GM12874 (cell line): Measurements from ENCODE around the gene MRC1.

Experiments used
- TF ChIP-seq, protein P1 (sequence below): IDR thresholded peaks from 2 replicates; pipeline ENCODE4 v1.5.1; 2011; ENCODE audit warnings: low read depth, mild to moderate bottlenecking, control low read depth, low read length, moderate library complexity; ENCODE audit not compliant: insufficient read depth

Gene MRC1

DNA sequence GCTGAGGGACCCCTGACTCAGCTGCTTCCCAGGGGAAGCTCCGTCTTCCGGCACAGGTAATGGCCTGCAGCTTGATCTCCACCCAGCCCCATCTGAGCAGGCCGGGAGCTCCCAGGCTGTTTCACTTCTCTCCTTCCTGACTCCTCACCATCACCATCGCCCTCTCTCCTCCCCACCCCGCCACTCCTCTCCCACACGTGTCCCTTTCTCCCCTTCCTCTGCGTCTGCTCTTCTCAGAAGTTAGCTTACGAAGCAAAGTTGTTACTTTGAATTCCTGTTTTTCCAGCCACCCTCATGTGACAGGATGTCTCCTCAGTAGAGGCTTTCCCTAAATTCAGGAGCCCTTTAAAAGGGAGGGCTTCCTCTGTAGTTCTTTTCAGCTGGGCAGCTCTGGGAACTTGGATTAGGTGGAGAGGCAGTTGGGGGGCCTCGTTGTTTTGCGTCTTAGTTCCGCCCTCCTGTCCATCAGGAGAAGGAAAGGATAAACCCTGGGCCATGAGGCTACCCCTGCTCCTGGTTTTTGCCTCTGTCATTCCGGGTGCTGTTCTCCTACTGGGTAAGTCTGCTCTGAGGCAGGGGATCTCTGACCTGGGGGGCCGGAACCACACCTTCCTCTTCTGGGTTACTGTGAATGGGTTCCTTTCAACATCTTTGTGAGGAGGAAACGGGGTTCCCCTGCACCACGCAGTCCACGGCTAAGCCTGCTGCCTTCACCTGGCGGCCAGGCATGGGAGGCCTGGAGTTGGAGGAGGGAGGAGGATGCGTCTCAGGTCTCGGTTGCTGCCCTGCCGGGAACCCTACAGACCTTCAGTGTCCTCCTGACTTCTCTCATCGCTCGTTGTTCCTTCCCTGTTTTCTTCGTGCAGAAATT is at the start of gene MRC1:
TSS of gene MRC1 (plus strand) at position 378 of the 871 bp plus-strand sequence. CDS start at position 496, 118 bp downstream.
- TF ChIP-seq, protein P1, sequence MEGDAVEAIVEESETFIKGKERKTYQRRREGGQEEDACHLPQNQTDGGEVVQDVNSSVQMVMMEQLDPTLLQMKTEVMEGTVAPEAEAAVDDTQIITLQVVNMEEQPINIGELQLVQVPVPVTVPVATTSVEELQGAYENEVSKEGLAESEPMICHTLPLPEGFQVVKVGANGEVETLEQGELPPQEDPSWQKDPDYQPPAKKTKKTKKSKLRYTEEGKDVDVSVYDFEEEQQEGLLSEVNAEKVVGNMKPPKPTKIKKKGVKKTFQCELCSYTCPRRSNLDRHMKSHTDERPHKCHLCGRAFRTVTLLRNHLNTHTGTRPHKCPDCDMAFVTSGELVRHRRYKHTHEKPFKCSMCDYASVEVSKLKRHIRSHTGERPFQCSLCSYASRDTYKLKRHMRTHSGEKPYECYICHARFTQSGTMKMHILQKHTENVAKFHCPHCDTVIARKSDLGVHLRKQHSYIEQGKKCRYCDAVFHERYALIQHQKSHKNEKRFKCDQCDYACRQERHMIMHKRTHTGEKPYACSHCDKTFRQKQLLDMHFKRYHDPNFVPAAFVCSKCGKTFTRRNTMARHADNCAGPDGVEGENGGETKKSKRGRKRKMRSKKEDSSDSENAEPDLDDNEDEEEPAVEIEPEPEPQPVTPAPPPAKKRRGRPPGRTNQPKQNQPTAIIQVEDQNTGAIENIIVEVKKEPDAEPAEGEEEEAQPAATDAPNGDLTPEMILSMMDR: no peak

DNA sequence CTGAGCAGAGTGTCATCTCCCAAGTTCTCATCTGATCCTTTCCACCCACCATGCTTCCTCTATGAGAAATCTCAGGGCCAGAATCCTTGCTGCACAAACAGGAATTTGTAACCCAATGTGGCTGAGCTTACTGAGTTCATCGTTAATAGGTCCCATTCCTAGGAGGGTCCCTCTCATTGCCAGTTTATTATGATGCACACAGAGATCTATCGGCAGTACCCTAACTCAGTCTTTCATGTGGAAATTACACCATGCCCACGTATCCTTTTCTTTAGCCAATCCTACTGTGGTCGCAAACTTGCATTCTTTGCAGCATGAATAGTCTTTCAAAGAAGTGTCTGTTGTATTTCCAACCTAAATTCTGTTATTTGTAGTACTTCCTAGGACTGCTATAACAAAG is 45.0 kb upstream of the MRC1 start:
- TF ChIP-seq, protein P1: no peak

DNA sequence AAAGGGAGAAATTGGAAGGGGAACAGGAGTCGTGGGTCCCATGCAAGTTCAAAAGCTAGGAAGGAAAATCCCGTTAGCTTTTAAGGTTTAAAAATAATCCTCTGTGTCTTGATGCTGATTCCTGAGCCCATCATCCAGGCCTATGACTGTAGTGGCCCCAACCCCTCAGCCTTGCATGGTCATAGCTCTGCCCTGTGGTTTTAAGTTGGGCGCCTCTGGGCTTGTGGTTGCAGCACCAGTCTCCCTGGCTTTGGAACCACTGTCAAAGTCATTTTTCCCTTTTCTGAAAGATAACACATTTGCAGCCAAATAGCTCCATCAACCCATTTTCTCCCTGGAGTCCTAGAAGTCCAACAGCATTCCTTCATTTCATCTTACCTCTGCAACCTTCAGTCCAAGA is 43.5 kb upstream of the MRC1 start:
- TF ChIP-seq, protein P1: no peak

DNA sequence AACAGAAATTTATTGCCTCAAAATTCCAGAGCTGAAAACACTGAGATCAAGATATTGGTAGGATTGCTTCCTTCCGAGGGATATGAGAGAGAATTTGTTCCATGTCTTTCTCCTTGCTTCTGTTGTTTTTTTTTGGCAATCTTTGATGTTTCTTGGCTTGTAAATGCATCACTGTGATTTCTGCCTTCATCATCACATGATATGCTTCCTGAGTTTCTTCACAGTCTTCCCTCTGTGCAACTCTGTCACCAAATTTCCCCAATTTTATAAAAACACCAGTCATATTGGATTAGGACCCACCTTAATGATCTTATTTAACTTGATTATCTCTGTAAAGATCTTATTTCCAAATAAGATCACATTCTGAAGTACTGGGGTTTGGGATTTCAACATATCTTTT is 42.4 kb upstream of the MRC1 start:
- TF ChIP-seq, protein P1: no peak

DNA sequence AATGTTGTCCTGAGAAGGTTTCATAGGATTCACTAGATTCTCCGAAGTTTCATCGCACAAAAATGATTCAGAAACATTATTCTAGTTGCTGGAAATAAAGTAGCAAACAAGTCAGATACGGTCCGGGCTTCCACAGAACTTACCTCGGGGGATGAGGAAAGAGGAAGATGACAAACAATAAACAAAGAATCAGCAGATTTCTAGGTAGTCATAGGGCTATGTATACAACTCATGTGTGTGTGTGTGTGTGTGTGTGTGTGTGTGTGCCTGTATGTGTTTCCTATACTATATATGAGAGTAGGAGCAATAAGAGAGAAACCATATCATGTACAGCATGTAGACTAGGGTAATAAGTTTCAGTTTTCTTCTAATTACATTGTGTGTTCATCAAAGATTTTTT is 40.7 kb upstream of the MRC1 start:
- TF ChIP-seq, protein P1: no peak

DNA sequence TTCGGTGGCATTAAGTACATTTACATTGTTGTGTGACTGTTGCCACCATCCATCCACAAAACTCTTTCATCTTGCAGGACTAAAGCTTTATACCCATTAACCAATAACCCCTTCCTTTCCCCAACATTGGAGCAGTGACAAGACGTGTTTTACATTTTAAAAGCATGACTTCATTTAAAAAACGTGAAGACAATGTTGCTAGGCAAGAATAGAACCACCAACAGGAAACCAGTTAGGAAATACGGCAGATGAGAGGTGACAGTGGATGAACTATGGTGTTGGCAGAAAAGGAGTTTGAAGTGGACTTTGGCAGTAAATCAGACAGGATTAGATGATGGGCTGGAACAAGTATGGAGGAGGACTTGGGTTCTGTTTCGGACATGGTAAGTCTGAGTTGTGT is 40.2 kb upstream of the MRC1 start:
- TF ChIP-seq, protein P1: no peak

DNA sequence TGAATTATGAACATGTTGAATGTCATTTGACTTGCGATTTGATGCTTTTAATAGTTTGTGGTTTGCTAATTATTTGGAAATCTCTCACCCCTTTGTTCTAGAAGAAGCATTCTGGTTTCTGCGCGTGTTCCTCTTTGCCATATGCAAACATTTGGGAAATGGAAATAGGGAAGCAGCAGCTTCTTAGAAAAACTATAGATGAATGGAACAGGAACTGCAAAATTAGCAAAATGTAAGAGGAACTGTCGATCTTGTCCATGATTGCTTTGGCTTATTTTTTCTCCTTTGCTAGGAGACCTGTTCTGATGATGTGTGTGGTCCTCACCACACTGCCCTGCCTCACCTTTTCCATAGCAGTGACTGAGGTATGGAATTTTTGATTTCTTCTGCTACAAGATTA is 38.1 kb upstream of the MRC1 start:
- TF ChIP-seq, protein P1: no peak
